GM12875 (cell line): ENCODE data around the gene WASF3.

Experiments
- H3K4me3 ChIP-seq: one replicate; pipeline ENCODE4 v1.5.1; 2011; ENCODE audit warnings: low read depth, low read length, control low read depth
- TF ChIP-seq, protein P1 (sequence below): IDR thresholded peaks from 2 replicates; pipeline ENCODE4 v1.5.1; 2011; ENCODE audit warnings: low read depth, mild to moderate bottlenecking, control low read depth, inconsistent platforms, low read length, moderate library complexity, borderline replicate concordance; ENCODE audit not compliant: insufficient read depth

The WASF3 gene

GRCh38 chr13:26695891-26696311, 138.4 kb downstream of the WASF3 start:
- H3K4me3 ChIP-seq, result no peak overlapping the region
- TF ChIP-seq, protein P1, sequence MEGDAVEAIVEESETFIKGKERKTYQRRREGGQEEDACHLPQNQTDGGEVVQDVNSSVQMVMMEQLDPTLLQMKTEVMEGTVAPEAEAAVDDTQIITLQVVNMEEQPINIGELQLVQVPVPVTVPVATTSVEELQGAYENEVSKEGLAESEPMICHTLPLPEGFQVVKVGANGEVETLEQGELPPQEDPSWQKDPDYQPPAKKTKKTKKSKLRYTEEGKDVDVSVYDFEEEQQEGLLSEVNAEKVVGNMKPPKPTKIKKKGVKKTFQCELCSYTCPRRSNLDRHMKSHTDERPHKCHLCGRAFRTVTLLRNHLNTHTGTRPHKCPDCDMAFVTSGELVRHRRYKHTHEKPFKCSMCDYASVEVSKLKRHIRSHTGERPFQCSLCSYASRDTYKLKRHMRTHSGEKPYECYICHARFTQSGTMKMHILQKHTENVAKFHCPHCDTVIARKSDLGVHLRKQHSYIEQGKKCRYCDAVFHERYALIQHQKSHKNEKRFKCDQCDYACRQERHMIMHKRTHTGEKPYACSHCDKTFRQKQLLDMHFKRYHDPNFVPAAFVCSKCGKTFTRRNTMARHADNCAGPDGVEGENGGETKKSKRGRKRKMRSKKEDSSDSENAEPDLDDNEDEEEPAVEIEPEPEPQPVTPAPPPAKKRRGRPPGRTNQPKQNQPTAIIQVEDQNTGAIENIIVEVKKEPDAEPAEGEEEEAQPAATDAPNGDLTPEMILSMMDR, result no peak

- TF ChIP-seq, protein P1, result no peak
- H3K4me3 ChIP-seq, result no peak overlapping the region
Observed at GRCh38 chr13:26697069-26697955, 139.8 kb downstream of the WASF3 start.

- no peak overlapping the region for H3K4me3 ChIP-seq
- TF ChIP-seq, protein P1, result peak; percentile 91
Observed at GRCh38 chr13:26698392-26699196, 141.1 kb downstream of the WASF3 start.

GRCh38 chr13:26699197-26699490, 141.7 kb downstream of the WASF3 start:
- TF ChIP-seq, protein P1, result no peak

DNA sequence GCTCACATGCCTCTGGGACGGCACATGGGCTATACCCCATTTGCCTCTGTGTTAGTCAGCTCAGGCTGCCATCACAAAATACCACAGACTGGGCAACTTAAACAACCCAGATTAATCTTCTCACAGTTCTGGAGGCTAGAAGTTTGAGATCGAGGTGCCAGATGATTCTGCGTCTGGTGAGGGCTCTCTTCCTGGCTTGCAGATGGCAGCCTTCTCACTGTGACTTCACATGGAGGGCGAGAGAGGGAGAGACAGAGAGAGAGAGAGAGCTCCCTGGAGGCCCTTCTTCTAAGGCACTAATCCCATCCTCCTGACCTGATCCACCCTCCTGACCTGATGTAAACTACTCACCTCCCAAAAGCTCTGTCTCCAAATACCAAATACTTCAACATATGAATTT, 148.1 kb downstream of the WASF3 start:
- TF ChIP-seq, protein P1, result no peak
- no peak overlapping the region for H3K4me3 ChIP-seq

More at GRCh38 chr13:26699197-26699490, 141.7 kb downstream of the WASF3 start:
- no peak overlapping the region for H3K4me3 ChIP-seq

DNA sequence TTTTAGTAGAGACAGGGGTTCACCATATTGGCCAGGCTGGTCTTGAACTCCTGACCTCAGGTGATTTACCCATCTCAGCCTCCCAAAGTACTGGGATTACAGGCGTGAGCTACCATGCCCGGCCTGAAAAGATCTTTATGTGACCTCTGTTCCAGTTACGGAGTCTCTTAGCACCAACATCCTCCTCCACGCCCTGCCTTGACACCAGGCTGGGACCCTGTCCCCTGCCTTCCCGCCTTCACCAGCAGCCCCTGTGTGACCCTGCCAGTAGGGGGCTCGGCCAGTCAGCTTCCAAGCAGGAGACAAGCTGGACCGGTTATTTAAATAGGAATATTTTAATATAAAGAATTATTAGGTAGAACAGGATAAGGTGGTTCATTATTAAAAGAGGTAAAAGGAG, 148.9 kb downstream of the WASF3 start:
- TF ChIP-seq, protein P1, result no peak
- H3K4me3 ChIP-seq, result no peak overlapping the region
